Measurements from ENCODE around the gene BTNL3. TPM values are rescaled to one million over a fixed set of nuclear protein-coding genes. Genes with fewer than 3 reads are reported as not detected.

Gene BTNL3
- total RNA-seq, 2 donors from 2014 or later, result 38.0 to 71.1 TPM

- H3K4me3 ChIP-seq, result no peak overlapping the region
- H3K4me1 ChIP-seq, result no peaks in the 10 kb centered on the region
- no peaks in the 10 kb centered on the region for H3K9me3 ChIP-seq
- no peaks in the 10 kb centered on the region for H3K27me3 ChIP-seq
- intact Hi-C loops (cut with DNase I), result no loop called here
- no peak for DNase-seq
- no peak overlapping the region for H3K27ac ChIP-seq
- no peak for TF ChIP-seq CTCF (IDR thresholded peaks at IDR 0.05)
- no peaks in the 10 kb centered on the region for H3K36me3 ChIP-seq
- no peak overlapping the region for H3K9ac ChIP-seq (ENCODE audit: low read depth in 2 of 2, low read length in 2 of 2)
Observed at GRCh38 chr5:180977852-180978251, 10.8 kb upstream of the BTNL3 start.

DNA sequence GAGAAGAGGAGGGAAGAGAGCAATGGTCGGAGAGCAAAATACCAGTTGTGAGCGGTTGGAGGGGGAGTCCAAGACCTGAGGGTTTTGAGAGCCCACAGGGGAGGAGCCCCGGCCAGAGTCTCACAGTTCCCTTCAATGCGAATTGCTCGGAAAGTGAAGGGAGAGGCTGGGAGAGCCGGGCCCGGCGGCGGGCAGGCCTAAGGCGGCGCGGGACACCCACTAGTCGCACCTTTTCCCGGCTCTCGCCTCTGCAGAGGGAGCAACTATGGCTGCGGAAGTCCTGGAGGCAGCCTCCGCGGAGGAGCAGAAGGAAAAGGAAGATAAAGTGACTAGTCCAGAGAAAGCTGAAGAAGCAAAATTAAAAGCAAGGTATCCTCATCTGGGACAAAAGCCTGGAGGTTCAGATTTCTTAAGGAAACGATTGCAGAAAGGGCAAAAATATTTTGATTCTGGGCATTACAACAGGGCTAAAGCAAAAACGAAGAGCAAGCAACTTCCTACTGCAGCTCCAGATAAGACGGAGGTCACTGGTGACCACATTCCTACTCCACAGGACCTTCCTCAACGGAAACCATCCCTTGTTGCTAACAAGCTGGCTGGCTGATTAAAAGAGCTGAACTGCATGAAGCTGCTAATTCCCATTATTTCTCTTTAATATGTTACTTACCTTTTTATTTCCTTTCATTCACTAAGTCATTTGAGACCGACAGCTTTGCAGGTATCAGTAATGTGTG is 6.5 kb upstream of the BTNL3 start:
- Histone ChIP-seq H3K9me3 (no peaks in the 10 kb centered on the region), H3K36me3 (no peaks in the 10 kb centered on the region), H3K4me1 (no peaks in the 10 kb centered on the region), H3K27me3 (no peaks in the 10 kb centered on the region), H3K27ac (no peak overlapping the region), H3K9ac (ENCODE audit: low read depth in 2 of 2, low read length in 2 of 2) (no peak overlapping the region), H3K4me3 (no peak overlapping the region)
- intact Hi-C loops (cut with DNase I), result no loop called here
- no peak for TF ChIP-seq CTCF (IDR thresholded peaks at IDR 0.05)
- no peak for DNase-seq

GRCh38 chr5:180988016-180988415 is 630 bp upstream of the BTNL3 start:
- peak; percentile 70 for DNase-seq
- peak overlapping the region; percentile 81 for H3K27ac ChIP-seq
- TF ChIP-seq CTCF (IDR thresholded peaks at IDR 0.05), result no peak
- no peaks in the 10 kb centered on the region for H3K36me3 ChIP-seq
- H3K4me3 ChIP-seq, result no peak overlapping the region
- peak overlapping the region in 1 of 2 donors; percentile 90 for H3K9ac ChIP-seq (ENCODE audit: low read depth in 2 of 2, low read length in 2 of 2)
- no peaks in the 10 kb centered on the region for H3K4me1 ChIP-seq
- no peaks in the 10 kb centered on the region for H3K9me3 ChIP-seq
- intact Hi-C loops (cut with DNase I), result no loop called here
- no peaks in the 10 kb centered on the region for H3K27me3 ChIP-seq

GRCh38 chr5:180990086-180990881 is 1.6 kb downstream of the BTNL3 start:
- Histone ChIP-seq H3K36me3 (no peaks in the 10 kb centered on the region), H3K4me1 (no peaks in the 10 kb centered on the region), H3K27me3 (no peaks in the 10 kb centered on the region), H3K4me3 (peak overlapping the region; percentile 34), H3K9ac (ENCODE audit: low read depth in 2 of 2, low read length in 2 of 2) (peak overlapping the region in 1 of 2 donors; percentile 15), H3K27ac (peak overlapping the region; percentile 81), H3K9me3 (no peaks in the 10 kb centered on the region)
- TF ChIP-seq CTCF (IDR thresholded peaks at IDR 0.05), result no peak
- intact Hi-C loops (cut with DNase I), result no loop called here
- no peak for DNase-seq

- Histone ChIP-seq H3K9me3 (no peaks in the 10 kb centered on the region), H3K27ac (peak overlapping the region; percentile 81), H3K36me3 (no peaks in the 10 kb centered on the region), H3K4me3 (peak overlapping the region; percentile 34), H3K27me3 (no peaks in the 10 kb centered on the region), H3K4me1 (no peaks in the 10 kb centered on the region), H3K9ac (ENCODE audit: low read depth in 2 of 2, low read length in 2 of 2) (peak overlapping the region in 1 of 2 donors; percentile 15)
- intact Hi-C loops (cut with DNase I), result no loop called here
- peak; percentile 60 for DNase-seq
- TF ChIP-seq CTCF (IDR thresholded peaks at IDR 0.05), result no peak
Observed at GRCh38 chr5:180990882-180991242, 2.2 kb downstream of the BTNL3 start.
